Astrocyte of the cerebellum (primary cell): ENCODE measurements around the gene ARL17B.
A peak's percentile ranks its signal among the peaks of the same experiment; 100 is the strongest.
"Not testable (repeated sequence)": the region's sequence is repeated elsewhere in the genome, so short reads cannot be mapped to it uniquely, and the experiment has no call there.

Experiments
- DNase-seq: peaks from one replicate; pipeline ENCODE4 v3.0.0-alpha.2; 2011; ENCODE audit warnings: low read depth
- H3K4me3 ChIP-seq: 2 replicates; pipeline ENCODE4 v1.5.1; 2011; ENCODE audit warnings: mild to moderate bottlenecking, low read depth, low read length, moderate library complexity
- CTCF ChIP-seq: IDR thresholded peaks from 2 replicates; pipeline ENCODE4 v1.5.1; 2012; ENCODE audit warnings: low read length, low read depth, moderate library complexity, mild to moderate bottlenecking; ENCODE audit errors: missing control alignments
- in situ Hi-C: cut with HindIII; loops from 2 replicates; pipeline ENCODE4 v1.10.0; 2017; ENCODE audit warnings: low sequenced_read_pairs

The ARL17B gene

DNA sequence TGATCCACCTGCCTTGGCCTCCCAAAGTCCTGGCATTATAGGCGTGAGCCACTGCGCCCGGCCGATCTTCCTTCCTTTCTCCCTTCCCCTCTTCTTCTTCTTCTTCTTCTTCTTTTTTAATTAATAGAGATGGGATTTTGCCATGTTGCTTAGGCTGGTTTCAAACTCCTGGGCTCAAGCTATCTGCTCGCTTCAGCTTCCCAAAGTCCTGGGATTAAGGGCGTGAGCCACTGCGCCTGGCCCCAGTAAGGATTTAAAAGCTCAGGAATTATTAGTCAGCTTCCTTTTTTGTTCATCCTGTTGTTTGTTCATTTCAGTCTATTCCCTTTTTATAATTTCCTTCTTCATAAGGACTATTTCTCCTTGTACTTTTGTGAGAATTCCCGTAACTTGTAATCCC, 99.3 kb downstream of the ARL17B start:
- no peak overlapping the region for H3K4me3 ChIP-seq
- in situ Hi-C loops, result no loop called here
- TF ChIP-seq CTCF, result no peak
- DNase-seq, result no peak

DNA sequence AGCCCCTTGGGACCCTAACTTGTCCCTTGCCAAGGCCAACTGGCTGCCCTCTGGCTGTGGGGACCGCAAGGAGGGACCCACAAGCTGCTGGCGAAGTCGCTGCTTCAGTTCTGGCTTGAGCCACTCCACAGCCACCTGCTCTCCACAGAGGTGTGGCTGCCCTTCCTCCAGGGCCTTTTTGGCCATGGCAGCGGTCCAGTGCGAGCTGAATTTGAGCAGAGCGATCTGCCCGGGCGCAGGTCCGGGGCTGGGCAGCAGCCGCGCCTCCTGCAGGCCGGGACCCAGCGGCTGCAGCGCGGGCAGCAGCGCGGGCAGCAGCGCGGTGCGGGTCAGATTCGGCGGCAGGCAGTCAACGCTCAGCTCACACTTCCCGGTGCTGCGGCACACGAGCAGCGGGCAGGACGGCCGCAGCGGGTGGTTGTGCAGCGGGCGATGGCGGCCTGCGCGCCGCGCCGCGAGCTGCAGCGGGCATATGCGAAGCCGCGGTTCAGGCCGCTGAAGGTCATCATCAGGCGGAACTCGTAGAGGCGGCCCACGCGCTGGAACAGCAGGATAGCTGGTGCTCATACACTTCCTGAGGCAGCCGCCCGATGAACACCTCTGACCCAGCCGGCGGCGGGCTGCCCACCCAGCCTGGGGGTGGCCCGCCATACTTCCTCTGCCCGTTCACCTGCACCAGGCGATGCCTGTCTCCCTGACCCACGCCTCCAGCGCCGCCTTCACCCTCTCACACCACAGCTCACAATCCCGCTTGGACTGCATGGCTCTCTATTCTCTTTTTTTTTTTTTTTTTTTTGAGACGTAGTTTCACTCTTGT, 101.5 kb downstream of the ARL17B start:
- DNase-seq, in situ Hi-C loops: not testable (repeated sequence)
- peak overlapping the region; percentile 16 for H3K4me3 ChIP-seq

GRCh38 chr17:46256369-46256768, 105.2 kb downstream of the ARL17B start:
- DNase-seq, H3K4me3 ChIP-seq, in situ Hi-C loops: not testable (repeated sequence)

- H3K4me3 ChIP-seq, in situ Hi-C loops, DNase-seq: not testable (repeated sequence)
These were observed 107.4 kb downstream of the ARL17B start for GRCh38 chr17:46254215-46254614.

- H3K4me3 ChIP-seq, in situ Hi-C loops, DNase-seq: not testable (repeated sequence)
- TF ChIP-seq CTCF, result peak; percentile 40
These were observed 107.8 kb downstream of the ARL17B start for GRCh38 chr17:46253722-46254121.

- in situ Hi-C loops, DNase-seq, H3K4me3 ChIP-seq: not testable (repeated sequence)
These were observed 108.8 kb downstream of the ARL17B start for GRCh38 chr17:46252804-46253203.

DNA sequence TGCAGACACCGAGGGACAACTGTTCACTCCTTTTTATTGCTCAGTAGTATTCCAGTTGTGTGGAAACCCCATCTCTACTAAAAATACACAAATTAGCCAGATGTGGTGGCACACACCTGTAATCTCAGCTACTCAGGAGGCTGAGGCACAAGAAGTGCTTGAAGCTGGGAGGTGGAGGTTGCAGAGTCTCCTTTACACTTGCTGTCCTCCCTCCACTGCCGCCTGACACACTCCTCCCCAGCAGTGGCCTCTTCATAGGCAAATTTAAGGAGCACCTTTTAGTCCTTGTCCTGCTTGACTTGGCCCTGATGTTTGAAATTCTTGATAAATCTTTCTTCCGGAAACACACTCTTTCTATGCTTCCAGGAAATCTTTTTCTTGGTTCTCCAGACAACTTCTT, 112.4 kb downstream of the ARL17B start:
- DNase-seq, in situ Hi-C loops, H3K4me3 ChIP-seq: not testable (repeated sequence)

- in situ Hi-C loops, H3K4me3 ChIP-seq: not testable (repeated sequence)
These were observed 116.4 kb downstream of the ARL17B start for GRCh38 chr17:46244949-46245768.

DNA sequence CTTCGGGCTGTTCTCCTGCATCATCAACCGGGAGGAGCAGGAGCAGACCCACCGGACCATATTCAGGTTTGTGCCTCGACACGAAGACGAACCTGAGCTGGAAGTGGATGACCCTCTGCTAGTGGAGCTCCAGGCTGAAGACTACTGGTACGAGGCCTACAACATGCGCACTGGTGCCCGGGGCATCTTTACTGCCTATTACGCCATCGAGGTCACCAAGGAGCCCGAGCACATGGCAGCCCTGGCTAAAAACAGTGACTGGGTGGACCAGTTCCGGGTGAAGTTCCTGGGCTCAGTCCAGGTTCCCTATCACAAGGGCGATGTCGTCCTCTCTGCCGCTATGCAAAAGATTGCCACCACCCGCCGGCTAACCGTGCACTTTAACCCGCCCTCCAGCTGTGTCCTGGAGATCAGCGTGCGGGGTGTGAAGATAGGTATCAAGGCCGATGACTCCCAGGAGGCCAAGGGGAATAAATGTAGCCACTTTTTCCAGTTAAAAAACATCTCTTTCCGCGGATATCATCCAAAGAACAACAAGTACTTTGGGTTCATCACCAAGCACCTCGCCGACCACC, 117.1 kb downstream of the ARL17B start:
- DNase-seq, H3K4me3 ChIP-seq, in situ Hi-C loops: not testable (repeated sequence)

More at GRCh38 chr17:46244949-46245768, 116.4 kb downstream of the ARL17B start:
- not testable (repeated sequence) for DNase-seq

GRCh38 chr17:46243928-46244327, 117.6 kb downstream of the ARL17B start:
- H3K4me3 ChIP-seq, DNase-seq, in situ Hi-C loops: not testable (repeated sequence)

GRCh38 chr17:46243505-46243904, 118.1 kb downstream of the ARL17B start:
- H3K4me3 ChIP-seq, DNase-seq, in situ Hi-C loops: not testable (repeated sequence)

- H3K4me3 ChIP-seq, DNase-seq, in situ Hi-C loops: not testable (repeated sequence)
These were observed 130.2 kb downstream of the ARL17B start for GRCh38 chr17:46231359-46231758.

DNA sequence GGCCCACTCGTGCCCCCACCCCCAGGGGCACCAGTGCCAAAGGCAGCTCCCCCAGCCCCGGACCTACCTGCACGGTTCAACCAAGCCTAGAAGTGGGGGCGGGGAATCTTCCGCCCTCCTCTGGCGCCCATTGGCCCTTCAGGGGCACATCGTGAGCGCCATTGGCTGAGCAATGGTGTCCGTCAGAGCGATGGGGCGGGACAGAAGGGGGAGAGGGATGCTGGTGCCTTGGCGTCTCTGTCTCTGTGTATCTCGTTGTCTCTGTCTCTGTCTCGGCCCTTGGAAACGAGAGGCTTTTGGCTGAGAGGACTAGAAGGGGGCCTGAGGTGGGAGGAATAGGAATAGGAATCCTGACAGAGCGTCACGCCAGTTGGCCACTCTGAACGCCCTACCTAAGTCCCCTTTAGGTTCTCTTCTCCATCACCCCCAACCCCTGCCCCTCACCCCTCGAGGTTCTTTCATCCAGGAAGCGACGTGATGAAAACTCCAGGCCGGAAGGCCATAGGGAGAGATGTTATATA, 136.2 kb downstream of the ARL17B start:
- in situ Hi-C loops, result not testable (repeated sequence)

DNA sequence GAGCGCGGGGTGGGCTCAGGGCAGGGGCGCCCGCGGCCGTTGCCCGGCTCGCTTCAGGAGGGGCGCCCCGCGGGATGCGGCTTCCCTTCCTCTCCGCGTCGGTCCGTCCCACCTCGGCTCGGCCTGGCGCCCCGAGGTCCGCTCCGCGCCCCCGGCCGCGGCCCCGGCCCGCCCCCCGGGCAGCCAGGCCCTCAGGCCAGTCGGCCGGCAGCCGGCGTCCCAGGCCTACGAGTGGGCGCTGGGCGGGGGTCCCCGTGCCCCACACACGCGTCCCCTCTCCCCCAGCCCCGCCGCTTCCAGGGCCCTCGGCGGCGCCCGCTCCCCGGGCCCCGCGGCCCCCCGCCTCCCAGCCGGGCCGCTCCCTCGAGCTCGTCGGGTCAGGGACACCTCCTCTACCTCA, 136.7 kb downstream of the ARL17B start:
- H3K4me3 ChIP-seq, result peak overlapping the region; percentile 45
- in situ Hi-C loops, DNase-seq: not testable (repeated sequence)

More for the DNA sequence above, 136.2 kb downstream of the ARL17B start:
- peak; percentile 47 for DNase-seq
- H3K4me3 ChIP-seq, result peak overlapping the region; percentile 45
